ENCODE measurements around the gene POLR2I.
"Not testable (repeated sequence)": the region's sequence is repeated elsewhere in the genome, so short reads cannot be mapped to it uniquely, and the experiment has no call there.

POLR2I gene

GRCh38 chr19:36081385-36081784 is 33.3 kb downstream of the POLR2I start:
- no peak overlapping the region for H3K4me3 ChIP-seq (ENCODE audit: control insufficient read depth, low read depth, low read length)
- no peak for DNase-seq (ENCODE audit: low read depth)
- TF ChIP-seq CTCF (IDR thresholded peaks at IDR 0.05; ENCODE audit: control insufficient read depth, insufficient read depth, low read depth, low read length, missing control alignments), result no peak

- TF ChIP-seq CTCF (IDR thresholded peaks at IDR 0.05; ENCODE audit: control insufficient read depth, insufficient read depth, low read depth, low read length, missing control alignments), result no peak
- H3K4me3 ChIP-seq (ENCODE audit: control insufficient read depth, low read depth, low read length), result no peak overlapping the region
- no peak for DNase-seq (ENCODE audit: low read depth)
Observed at GRCh38 chr19:36079389-36079945, 35.2 kb downstream of the POLR2I start.

- DNase-seq (ENCODE audit: low read depth), result no peak
- no peak for TF ChIP-seq CTCF (IDR thresholded peaks at IDR 0.05; ENCODE audit: control insufficient read depth, insufficient read depth, low read depth, low read length, missing control alignments)
- no peak overlapping the region for H3K4me3 ChIP-seq (ENCODE audit: control insufficient read depth, low read depth, low read length)
Observed at GRCh38 chr19:36073121-36073876, 41.4 kb downstream of the POLR2I start.

GRCh38 chr19:36072081-36072480 is 42.6 kb downstream of the POLR2I start:
- no peak for TF ChIP-seq CTCF (IDR thresholded peaks at IDR 0.05; ENCODE audit: control insufficient read depth, insufficient read depth, low read depth, low read length, missing control alignments)
- DNase-seq (ENCODE audit: low read depth), result no peak
- H3K4me3 ChIP-seq (ENCODE audit: control insufficient read depth, low read depth, low read length), result no peak overlapping the region

- not testable (repeated sequence) for DNase-seq (ENCODE audit: low read depth); H3K4me3 ChIP-seq (ENCODE audit: control insufficient read depth, low read depth, low read length)
Observed at GRCh38 chr19:36068810-36069499, 45.7 kb downstream of the POLR2I start.

- H3K4me3 ChIP-seq (ENCODE audit: control insufficient read depth, low read depth, low read length), result no peak overlapping the region
- no peak for DNase-seq (ENCODE audit: low read depth)
- TF ChIP-seq CTCF (IDR thresholded peaks at IDR 0.05; ENCODE audit: control insufficient read depth, insufficient read depth, low read depth, low read length, missing control alignments), result no peak
Observed at GRCh38 chr19:36067681-36068080, 47.0 kb downstream of the POLR2I start.

GRCh38 chr19:36064826-36065225 is 49.8 kb downstream of the POLR2I start:
- no peak overlapping the region for H3K4me3 ChIP-seq (ENCODE audit: control insufficient read depth, low read depth, low read length)
- DNase-seq (ENCODE audit: low read depth), result no peak
- no peak for TF ChIP-seq CTCF (IDR thresholded peaks at IDR 0.05; ENCODE audit: control insufficient read depth, insufficient read depth, low read depth, low read length, missing control alignments)
